PC-9 (cell line): ENCODE measurements around the gene PRAMEF1. TPM values are rescaled to one million over a fixed set of nuclear protein-coding genes. Genes with fewer than 3 reads are reported as not detected.

Experiments used
- BruUV-seq: library from RNA; stranded (reverse); fragments of 400-500 nt; replicated peaks from 2 replicates; lab custom pipeline; 2021; lab: Mats Ljungman, UMichigan
- CTCF ChIA-PET: fragments of 300-600 bp; sonication (Branson Sonifier 250); formaldehyde crosslinking; loops from one replicate; lab custom pipeline; 2022; ENCODE audit warnings: antibody characterized with exemption; lab: Charles Lee
- POLR2A ChIA-PET: fragments of 300-600 bp; sonication (Branson Sonifier 250); formaldehyde crosslinking; loops from one replicate; lab custom pipeline; 2022; ENCODE audit warnings: antibody characterized with exemption; ENCODE audit not compliant: unreplicated experiment; lab: Charles Lee
- DNase-seq, 2 experiments: peaks; one replicate each; pipeline versions ENCODE4 v3.0.0 to v3.0.0-alpha.2; 2015 to 2022; ENCODE audit warnings: mixed read lengths in 1 of 2
- H2AFZ ChIP-seq: fragments of 200-600 bp; sonication (generic); 2 replicates; pipeline ENCODE4 v1.8.1; 2017; ENCODE audit warnings: antibody characterized with exemption
- H3F3A ChIP-seq: fragments of 200-600 bp; sonication (generic); 2 replicates; pipeline ENCODE4 v1.8.1; 2017; ENCODE audit warnings: antibody characterized with exemption, mild to moderate bottlenecking, low read depth; ENCODE audit not compliant: insufficient read depth
- H3K27ac ChIP-seq: fragments of 200-600 bp; sonication (generic); 2 replicates; pipeline ENCODE4 v1.6.1; 2016; ENCODE audit warnings: mixed run types
- H3K27me3 ChIP-seq: fragments of 200-600 bp; sonication (generic); 2 replicates; pipeline ENCODE4 v1.6.1; 2016; ENCODE audit warnings: low read depth, mixed run types; ENCODE audit not compliant: insufficient read depth
- H3K36me3 ChIP-seq: fragments of 200-600 bp; sonication (generic); 2 replicates; pipeline ENCODE4 v1.6.1; 2016; ENCODE audit warnings: low read depth, mixed run types
- H3K4me1 ChIP-seq: fragments of 200-600 bp; sonication (generic); replicated peaks from 2 replicates; pipeline ENCODE4 v1.6.1; 2016; ENCODE audit warnings: mixed run types; ENCODE audit not compliant: insufficient read depth
- H3K4me2 ChIP-seq: fragments of 200-600 bp; sonication (generic); 2 replicates; pipeline ENCODE4 v1.6.1; 2017; ENCODE audit warnings: mixed run types
- H3K4me3 ChIP-seq: fragments of 200-600 bp; sonication (generic); 2 replicates; pipeline ENCODE4 v1.6.1; 2016; ENCODE audit warnings: mixed run types
- H3K79me2 ChIP-seq: fragments of 200-600 bp; sonication (generic); 2 replicates; pipeline ENCODE4 v1.6.1; 2017; ENCODE audit warnings: low read depth, mixed run types
- H3K9me2 ChIP-seq: fragments of 200-600 bp; sonication (generic); 2 replicates; pipeline ENCODE4 v1.8.1; 2017; ENCODE audit warnings: mild to moderate bottlenecking; ENCODE audit not compliant: insufficient read depth
- H3K9me3 ChIP-seq: fragments of 200-600 bp; sonication (generic); 2 replicates; pipeline ENCODE4 v1.8.1; 2016; ENCODE audit warnings: low read depth; ENCODE audit not compliant: insufficient read depth
- H4K20me1 ChIP-seq: fragments of 200-600 bp; sonication (generic); 2 replicates; pipeline ENCODE4 v1.8.1; 2017; ENCODE audit not compliant: insufficient read depth
- EZH2 ChIP-seq: fragments of 200-600 bp; sonication (generic); IDR thresholded peaks from 2 replicates; pipeline ENCODE4 v1.8.0; 2017; ENCODE audit warnings: antibody characterized with exemption, low read depth
- intact Hi-C: fragments of 100-400 bp; cut with micrococcal nuclease; formaldehyde crosslinking; loops from one replicate; pipeline ENCODE4 v1.10.0; 2022; ENCODE audit not compliant: unreplicated experiment
- total RNA-seq: library from RNA; stranded (reverse); gene quantifications from 2 replicates; pipeline ENCODE4 v1.2.3, GENCODE V29; 2021
- TF ChIP-seq, protein P1 (sequence below): fragments of 200-600 bp; sonication (generic); conservative IDR thresholded peaks from 2 replicates; pipeline ENCODE4 v1.6.1; 2017; ENCODE audit warnings: mixed run types, antibody characterized with exemption, mild to moderate bottlenecking, moderate library complexity

PRAMEF1 gene
- total RNA-seq, 1 experiment from 2014 or later, result not detected

DNA sequence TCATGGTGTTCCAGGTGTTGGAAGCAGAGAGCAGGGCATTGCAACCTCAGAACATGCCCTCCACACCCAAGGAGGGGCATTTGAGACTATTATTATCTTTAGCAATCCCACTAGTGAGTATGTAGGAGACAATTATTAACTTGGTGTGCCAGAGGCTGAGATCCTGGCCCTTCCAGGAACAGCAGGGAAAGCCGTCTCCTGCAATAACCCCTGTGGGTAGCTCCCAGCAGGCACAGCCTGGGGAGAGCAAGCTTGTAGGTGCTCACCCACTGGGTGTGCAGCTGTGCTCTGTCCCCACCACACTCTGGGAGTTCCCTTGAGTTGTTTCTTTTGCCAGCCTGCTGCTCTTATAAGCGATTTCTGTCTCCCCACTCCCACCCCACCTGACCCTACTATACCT is 34.9 kb upstream of the PRAMEF1 start:
- H3K27ac ChIP-seq, result no peak overlapping the region
- H4K20me1 ChIP-seq, result no peaks in the 10 kb centered on the region
- H3K9me3 ChIP-seq, result no peaks in the 10 kb centered on the region
- intact Hi-C loops, result no loop called here
- no peak overlapping the region for H3K4me3 ChIP-seq
- POLR2A ChIA-PET, result no interaction called here
- no peaks in the 10 kb centered on the region for H3F3A ChIP-seq
- peaks cover 75% of the 10 kb centered on the region for H3K27me3 ChIP-seq
- H2AFZ ChIP-seq, result no peak overlapping the region
- no TSS peak for BruUV-seq
- no peak for DNase-seq
- no peaks in the 10 kb centered on the region for H3K4me1 ChIP-seq
- H3K4me2 ChIP-seq, result no peak overlapping the region
- H3K9me2 ChIP-seq, result no peaks in the 10 kb centered on the region
- H3K36me3 ChIP-seq, result no peaks in the 10 kb centered on the region
- no peaks in the 10 kb centered on the region for H3K79me2 ChIP-seq
- CTCF ChIA-PET, result no interaction called here
- TF ChIP-seq, protein P1, sequence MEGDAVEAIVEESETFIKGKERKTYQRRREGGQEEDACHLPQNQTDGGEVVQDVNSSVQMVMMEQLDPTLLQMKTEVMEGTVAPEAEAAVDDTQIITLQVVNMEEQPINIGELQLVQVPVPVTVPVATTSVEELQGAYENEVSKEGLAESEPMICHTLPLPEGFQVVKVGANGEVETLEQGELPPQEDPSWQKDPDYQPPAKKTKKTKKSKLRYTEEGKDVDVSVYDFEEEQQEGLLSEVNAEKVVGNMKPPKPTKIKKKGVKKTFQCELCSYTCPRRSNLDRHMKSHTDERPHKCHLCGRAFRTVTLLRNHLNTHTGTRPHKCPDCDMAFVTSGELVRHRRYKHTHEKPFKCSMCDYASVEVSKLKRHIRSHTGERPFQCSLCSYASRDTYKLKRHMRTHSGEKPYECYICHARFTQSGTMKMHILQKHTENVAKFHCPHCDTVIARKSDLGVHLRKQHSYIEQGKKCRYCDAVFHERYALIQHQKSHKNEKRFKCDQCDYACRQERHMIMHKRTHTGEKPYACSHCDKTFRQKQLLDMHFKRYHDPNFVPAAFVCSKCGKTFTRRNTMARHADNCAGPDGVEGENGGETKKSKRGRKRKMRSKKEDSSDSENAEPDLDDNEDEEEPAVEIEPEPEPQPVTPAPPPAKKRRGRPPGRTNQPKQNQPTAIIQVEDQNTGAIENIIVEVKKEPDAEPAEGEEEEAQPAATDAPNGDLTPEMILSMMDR, result no peak
- no peak for TF ChIP-seq EZH2

DNA sequence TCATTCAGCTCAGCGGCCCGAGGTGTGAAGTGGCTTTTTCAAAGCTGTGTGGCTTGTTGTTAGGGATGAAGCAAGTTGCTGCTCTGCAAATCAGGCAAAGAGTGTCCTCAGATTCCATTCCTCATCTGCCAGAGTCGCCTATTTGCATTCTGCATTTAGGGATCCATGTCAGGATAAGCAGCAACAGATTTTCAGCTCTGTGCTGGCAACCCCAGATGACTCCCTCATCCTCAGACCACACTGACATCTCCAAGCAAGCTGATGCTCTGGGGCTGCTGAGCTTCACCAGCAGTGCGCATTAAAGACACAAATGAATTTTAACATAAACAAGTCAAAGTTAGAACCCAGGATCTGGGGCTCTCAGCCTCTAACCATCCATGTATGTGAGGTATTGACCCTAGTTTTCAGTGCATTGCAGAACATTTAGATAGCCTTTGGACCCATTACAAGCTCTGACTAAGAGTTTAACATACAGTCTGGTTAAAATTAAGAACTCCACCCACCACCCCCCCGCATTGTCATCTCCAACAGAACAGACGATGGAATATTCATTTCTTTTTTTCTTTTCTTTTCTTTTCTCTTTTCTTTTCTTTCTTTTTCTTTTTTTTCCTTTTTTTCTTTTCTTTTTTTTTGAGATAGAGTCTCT is 34.3 kb upstream of the PRAMEF1 start:
- no peaks in the 10 kb centered on the region for H3K9me3 ChIP-seq
- no peaks in the 10 kb centered on the region for H3K9me2 ChIP-seq
- H3K4me3 ChIP-seq, result no peak overlapping the region
- H3K4me2 ChIP-seq, result no peak overlapping the region
- peaks cover 69% of the 10 kb centered on the region for H3K27me3 ChIP-seq
- no peak overlapping the region for H2AFZ ChIP-seq
- H3K4me1 ChIP-seq, result no peaks in the 10 kb centered on the region
- H4K20me1 ChIP-seq, result no peaks in the 10 kb centered on the region
- CTCF ChIA-PET, result no interaction called here
- H3K36me3 ChIP-seq, result no peaks in the 10 kb centered on the region
- DNase-seq, result no peak
- no peaks in the 10 kb centered on the region for H3K79me2 ChIP-seq
- H3K27ac ChIP-seq, result no peak overlapping the region
- POLR2A ChIA-PET, result no interaction called here
- intact Hi-C loops, result no loop called here
- TF ChIP-seq, protein P1, result no peak
- TF ChIP-seq EZH2, result no peak
- no TSS peak for BruUV-seq
- no peaks in the 10 kb centered on the region for H3F3A ChIP-seq

DNA sequence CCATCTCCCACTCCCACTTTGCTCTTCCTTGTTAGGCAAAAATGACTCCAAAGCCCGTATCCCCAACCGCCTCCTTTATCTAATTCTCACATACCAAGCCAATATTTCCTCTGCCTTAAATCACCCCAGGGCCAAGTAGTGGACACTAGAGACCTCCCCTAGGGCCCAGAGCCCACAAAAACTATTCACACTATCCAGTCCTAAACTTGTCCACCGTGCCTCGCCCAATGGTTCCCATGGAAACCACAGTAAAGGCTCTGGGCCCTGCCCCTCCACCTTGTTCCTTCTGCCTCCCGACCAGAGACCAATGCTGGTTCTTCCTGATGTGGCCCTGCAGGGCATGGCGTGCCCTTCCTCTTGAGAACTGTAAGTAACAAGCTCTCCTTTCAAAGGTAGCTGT is 33.4 kb upstream of the PRAMEF1 start:
- Histone ChIP-seq H3K9me3 (no peaks in the 10 kb centered on the region), H3F3A (no peaks in the 10 kb centered on the region), H3K36me3 (no peaks in the 10 kb centered on the region), H3K4me3 (no peak overlapping the region), H3K4me1 (no peaks in the 10 kb centered on the region), H4K20me1 (no peaks in the 10 kb centered on the region), H3K4me2 (no peak overlapping the region), H3K27ac (no peak overlapping the region), H3K79me2 (no peaks in the 10 kb centered on the region), H3K27me3 (peaks cover 65% of the 10 kb centered on the region), H3K9me2 (no peaks in the 10 kb centered on the region), H2AFZ (no peak overlapping the region)
- DNase-seq, result no peak
- TF ChIP-seq, protein P1, result no peak
- no peak for TF ChIP-seq EZH2
- ChIA-PET CTCF (no interaction called here), POLR2A (no interaction called here)
- intact Hi-C loops, result no loop called here
- no TSS peak for BruUV-seq
